ENCODE data around the gene WIPF1.

WIPF1 gene

DNA sequence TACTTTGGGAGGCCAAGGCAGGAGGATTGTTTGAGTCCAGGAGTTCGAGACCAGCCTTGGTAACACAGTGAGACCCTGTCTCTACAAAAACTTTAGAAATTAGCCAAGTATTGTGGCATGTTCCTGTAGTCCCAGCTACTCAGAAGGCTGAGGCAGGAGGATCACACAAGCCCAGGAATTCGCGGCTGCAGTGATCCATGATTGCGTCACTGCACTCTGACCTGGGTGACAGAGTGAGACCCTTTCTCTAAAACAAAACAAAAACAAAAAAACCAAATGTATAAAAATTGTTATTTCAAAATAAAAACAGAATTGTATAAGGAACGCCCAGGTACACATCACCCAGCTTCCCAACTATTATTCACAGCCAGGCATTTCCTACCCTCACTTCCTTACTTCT, 56.7 kb downstream of the WIPF1 start:
- DNase-seq (ENCODE audit: low spot score) = no peak

DNA sequence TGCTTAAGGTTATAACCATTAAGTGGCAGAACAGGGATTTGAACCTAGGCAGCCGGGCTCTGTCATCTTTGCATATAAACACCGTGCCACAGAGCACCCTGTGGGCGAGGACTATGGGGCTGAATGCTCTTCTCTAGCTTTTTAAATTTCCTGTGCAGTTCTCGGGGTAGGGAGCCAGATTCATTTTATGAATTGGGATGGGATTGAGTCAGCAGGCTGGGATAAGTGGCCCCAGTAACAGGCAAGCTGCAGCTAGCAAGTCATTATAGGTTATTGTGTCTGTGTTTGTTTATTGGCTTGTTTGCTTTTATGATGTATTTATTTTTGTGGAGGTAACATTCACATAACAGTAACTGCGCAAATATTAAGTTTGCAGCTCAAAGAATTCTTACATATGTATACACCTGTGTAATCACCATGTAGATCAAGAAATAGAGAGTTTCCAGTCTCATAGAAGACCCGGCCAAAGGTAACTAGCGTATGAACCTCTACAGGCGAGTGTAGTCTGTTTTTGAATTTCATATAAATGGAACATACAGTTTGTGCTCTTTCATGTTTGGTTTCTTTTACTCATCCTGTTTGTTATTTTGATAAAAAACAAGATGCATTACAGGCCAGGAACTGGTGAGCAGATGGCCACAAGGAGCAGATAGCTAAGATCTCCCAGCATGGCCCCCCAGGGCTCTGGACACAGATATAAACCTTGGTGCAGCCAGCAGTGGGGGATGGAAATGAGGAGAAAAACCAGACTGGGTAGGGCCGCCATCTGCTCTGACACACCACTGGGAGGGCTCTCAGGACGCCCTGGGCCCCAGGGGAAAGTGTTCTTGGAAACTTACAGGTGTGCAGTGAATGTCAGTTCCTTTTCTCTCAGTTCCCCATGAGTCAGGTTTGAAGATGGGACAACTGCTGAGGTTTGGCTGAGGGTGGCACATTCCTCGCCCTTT, 61.6 kb downstream of the WIPF1 start:
- no peak for DNase-seq (ENCODE audit: low spot score)

DNA sequence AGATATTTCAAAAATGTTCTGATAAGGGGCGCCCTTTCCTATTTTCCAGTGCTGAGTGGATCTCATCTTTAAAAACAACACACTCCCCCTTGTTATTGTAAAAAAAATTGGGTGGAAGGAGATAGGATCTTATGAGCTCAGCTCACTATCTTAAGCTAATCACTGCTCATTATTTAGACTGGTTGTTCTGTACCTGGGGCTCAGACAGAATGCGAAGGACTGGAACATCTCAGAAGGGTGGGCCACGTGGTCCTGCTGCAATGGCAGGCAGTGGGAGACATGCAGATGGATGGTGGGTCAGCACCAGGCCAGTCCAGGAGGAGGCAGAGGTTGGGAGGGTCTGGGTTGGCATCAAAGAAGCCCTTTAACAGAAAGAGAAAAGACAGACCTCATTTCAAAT, 62.5 kb downstream of the WIPF1 start:
- no peak for DNase-seq (ENCODE audit: low spot score)

DNA sequence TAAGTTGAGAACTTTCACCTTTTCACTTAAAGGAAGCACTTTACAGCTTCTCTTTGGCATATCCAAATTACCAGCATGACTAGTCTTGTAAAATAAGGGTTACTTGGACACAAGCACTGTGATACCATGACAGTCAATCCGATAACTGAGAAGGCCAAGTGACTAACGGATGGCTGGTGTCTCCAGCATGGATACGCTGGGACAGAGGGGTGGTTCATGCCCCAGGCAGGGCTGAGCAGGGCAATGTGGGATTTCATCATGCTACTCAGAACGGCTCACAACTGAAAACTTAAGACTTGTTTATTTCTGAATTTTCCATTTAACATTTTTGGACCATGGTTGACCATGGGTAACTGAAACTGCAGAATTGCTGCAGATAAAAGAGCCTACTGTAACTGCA, 67.7 kb downstream of the WIPF1 start:
- DNase-seq (ENCODE audit: low spot score) = no peak

DNA sequence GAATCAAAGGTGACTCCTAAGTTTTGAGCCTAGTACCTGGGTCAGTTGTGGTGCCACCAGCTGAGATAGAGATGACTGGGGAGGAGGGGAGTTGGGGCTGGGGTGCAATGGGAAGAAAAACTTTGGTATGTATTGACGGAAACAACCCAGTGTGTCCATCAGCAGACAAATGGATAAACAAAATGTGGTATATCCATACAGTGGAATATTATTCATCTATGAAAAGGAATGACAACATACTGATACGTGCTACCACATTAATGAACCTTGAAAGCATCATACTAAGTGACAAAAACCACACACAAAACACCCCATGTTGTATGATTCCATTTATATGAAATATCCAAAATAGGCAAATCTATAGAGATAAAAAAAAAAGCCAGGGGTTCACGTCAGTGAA, 69.6 kb downstream of the WIPF1 start:
- DNase-seq (ENCODE audit: low spot score) = no peak

DNA sequence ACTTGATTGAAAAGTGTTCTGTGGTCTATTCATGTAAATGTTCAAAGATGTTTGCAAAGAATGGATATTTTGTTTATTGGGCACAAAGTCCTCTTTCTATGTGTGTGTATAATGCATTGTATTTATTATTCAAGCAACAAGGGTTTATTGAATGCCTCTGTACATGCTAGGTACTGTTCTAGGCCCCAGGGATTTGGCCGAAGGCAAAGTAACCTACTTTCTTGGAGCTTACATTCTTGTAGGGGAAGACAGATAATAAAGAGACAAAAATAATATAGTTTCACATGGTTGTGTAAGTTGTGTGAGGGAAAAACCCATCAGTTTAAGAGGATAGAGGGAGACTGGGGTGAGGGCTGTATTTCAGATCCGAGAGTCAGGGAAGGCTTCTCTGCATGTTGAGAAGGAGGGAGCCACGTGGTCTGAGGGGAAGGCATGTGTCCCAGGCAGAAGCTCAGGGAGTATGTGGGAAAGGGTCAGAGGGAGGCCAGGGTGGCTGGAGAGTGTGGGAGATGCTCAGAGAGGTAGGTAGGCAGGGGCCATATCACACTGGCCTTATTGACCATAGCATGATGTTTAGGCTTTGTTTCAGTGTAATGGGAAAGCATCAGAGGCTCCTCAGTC, 70.4 kb downstream of the WIPF1 start:
- DNase-seq (ENCODE audit: low spot score) = no peak

DNA sequence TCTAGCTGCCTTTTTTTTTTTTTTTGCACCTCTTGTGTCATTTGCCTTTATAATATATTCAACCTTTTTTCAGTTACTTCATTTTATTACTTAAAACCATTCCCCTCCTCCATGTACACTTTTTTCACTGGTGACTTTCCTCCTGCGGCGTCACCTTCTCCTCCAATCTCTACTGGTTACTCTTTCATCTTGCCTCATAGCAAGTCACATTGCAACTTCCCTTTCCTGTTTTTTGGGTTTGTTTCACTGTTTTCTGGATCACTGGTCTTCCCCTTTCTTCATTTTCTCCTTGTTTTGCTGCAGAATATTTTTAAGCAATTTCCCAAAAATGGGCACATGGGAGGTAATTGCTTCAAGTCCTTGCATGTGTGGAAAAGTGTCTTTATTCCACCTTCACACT, 73.1 kb downstream of the WIPF1 start:
- no peak for DNase-seq (ENCODE audit: low spot score)

DNA sequence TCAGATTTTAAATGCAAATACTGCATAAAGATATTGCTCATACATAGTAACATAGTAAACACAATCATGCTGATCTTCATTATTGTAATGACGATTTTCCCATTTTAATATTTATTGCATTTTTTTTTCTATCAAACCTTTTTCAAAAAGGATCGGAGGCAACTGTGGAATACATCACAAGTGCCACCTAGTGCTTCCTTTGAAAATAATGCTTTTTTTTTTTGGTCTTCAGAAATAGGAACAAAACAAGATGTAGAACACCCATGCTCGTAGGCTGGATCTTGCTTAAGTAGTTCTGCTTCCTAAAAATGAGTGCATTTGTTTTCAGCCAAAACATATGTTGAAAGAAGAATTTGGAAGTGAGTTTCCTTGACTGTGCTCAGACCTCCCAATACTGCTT, 75.1 kb downstream of the WIPF1 start:
- peak; percentile 22 for DNase-seq (ENCODE audit: low spot score)

DNA sequence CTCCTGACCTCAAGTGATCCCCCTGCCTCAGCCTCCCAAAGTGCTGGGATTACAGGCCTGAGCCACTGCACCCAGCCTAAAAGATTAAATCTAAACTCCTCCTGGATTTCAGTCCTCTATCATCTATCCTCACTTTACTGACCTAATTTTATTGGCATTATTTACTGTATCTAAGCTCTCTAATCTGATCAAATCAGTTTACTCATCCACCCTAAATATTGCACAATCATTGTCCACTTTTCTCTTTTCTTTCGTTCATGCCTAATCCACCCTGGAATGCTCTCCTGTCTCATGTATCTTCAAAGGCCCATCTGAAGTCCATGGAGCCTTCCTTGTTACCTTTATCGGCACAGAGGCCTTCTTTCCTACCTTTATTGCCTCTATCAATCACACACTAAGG, 79.2 kb downstream of the WIPF1 start:
- DNase-seq (ENCODE audit: low spot score) = no peak

DNA sequence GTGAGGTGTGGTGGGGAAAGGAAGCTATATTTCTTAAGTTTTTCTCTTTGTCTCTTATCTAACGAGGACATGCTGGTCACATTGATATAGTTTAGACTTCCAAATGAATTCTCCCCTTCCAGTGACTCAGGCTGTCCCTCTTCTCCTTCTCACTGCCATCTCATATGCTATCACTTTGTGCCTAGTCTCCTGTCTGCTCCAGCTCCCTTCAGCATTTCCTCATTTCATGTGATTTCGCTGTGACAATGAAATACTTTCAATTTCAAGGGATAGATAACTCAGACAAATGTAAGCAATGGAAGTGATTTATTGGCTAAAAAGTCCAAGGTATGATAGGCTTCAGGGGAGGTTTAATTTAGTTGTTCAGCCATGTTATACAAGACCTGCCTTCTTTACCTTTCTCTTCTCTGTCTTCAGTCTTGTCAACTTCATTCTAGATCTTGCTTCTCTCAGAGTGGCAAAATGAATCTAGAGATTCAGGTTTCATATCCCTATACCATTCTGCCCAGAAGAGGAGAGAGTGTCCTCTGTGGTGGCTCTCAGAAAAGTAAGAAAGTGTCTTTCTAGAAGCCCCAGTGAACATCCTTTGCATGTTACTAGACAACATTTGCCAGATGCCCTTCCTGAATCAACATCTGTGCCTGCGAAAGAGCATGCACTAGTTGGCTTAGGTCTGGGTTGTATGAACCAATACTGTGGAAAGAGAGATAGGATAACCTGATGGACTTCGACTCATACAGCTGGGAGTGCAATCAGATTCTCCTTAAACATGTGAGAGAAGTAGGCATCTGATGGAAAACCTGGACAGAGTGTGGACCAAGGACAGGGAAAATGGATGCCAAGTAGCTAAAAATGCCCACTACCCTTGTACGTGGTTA, 80.9 kb downstream of the WIPF1 start:
- DNase-seq (ENCODE audit: low spot score) = no peak

DNA sequence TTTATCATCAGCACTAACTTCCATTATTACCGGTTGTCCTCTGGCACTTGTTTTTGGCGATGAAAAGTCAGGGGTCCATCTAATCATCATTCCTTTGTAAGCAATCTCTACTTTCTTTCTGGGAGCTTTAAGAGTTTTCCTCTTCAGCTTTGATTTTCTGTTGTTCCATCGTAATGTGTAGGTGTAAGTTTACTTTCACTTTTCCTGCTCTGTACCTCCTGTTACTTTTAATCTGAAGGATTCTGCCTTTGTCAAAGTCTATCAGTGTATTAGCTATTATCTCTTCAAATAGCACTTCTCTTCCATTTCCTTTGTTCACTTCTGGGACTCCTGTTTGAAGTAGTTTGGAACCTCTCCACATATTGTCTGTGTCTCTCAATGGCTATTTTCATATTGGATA, 85.3 kb downstream of the WIPF1 start:
- no peak for DNase-seq (ENCODE audit: low spot score)

DNA sequence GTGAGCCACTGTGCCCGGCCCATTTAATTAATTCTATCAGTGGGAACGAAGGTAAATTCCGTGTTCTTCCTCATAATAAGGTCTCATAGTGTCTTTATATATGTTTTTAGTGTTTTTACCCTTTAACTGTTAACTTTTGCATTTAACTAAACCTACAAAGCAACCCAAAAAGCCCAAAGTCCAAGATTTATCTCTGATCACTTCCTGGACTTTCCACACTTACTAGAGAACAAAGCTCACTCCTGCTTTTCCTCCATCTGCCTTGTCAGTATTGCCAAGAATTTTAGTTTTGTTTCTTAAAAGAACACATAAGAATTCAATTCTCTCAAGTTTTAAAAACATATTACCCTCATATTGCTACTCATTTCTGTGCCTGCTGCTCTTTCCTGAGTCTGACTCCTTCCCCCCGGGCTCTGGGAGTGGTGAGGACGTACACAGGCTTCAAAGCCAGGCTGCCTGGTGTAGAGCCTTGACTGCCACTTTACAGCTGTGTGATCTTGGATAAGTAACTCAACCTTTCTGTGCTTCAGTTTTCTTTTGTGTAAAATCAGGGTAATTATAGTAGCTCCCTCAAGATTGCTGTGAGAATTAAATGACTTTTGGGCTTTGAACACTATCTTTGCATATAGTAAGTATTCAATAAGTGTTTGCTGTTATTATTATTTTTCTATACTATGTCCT, 85.9 kb downstream of the WIPF1 start:
- DNase-seq (ENCODE audit: low spot score) = no peak

DNA sequence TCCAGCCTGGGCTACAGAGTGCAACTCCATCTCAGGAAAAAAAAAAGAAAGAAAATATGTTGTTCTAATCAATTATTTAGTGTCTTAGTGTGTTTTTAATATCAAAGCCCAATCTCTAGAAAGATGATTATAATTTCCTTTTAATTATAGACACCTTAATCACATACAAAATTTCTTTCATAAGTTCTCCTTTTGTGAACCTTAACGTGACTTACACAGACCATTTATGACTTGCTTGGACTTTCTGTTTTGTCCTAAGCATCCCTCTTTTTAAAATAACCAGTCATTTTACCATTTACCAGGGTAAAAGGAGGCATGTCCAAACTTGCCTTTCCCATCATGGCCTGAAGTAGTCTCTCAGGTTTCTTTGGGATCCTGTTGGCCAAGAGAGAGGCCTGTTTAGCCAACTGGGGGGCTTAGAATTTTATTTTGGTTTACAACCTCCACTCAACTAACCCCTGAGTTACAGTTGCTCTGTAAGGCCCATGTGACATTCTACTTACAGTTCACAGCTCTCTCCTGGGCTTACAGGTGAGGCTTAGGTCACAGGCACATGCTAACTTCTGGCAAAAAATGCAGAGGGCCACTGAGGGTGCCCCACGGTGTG, 86.9 kb downstream of the WIPF1 start:
- DNase-seq (ENCODE audit: low spot score) = no peak

Measured in AG20443 (cell line).